Measurements from ENCODE around the gene KYAT1. TPM values are rescaled to one million over a fixed set of nuclear protein-coding genes. Genes with fewer than 3 reads are reported as not detected.

Gene KYAT1
- total RNA-seq, 1 donor from 2014 or later, result 19.5 TPM

DNA sequence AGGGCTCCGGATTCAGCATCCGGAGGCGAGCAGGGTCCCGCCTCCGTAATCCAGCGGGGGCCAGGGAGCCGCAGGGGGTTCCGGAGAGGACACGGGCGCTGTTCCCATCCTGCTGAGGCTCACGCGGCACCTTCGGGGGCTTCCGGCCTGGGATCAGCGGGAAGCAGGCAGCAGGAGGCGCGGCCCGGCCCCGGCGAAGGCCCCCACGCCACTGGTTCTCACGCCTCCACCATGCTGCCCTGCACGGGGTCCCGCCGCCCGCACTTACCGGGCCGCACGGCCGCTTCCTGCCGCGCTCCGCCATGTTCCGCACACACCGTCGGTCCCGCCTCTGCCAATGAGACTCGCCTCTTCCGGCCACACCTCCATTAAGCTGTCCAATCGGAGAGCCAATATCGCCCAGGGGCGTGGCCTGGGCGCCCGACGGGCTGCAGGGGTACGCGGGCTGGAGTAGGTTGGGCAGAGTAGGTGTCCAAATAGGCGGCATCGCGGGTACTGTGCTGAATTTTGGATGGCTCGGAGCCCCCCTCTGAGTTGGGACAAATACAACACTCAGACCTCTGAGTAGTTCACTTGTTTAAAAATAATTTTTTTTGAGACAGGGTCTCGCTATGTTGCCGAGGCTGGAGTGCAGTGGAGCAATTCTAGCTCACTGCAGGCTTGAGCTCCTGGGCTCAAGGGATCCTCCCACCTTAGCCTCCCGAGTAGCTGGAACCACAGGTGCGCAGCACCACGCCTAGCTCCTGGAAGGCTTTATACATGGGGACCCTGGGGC, 52.1 kb downstream of the KYAT1 start, which contains the start of gene SPOUT1:
TSS of gene SPOUT1 (minus strand) at position 318 of the 775 bp plus-strand sequence. CDS start at position 304, 14 bp downstream.
- no peaks in the 10 kb centered on the region for H3K36me3 Mint-ChIP-seq (ENCODE audit: unreplicated experiment)
- DNase-seq, result peak; percentile 93
- no peak within 1 kb of the TSS for H3K27ac Mint-ChIP-seq (ENCODE audit: unreplicated experiment)
- no peak for TF ChIP-seq CTCF (IDR thresholded peaks at IDR 0.05; ENCODE audit: partially characterized antibody, unreplicated experiment)
- H3K27me3 Mint-ChIP-seq (ENCODE audit: unreplicated experiment), result peaks cover 2% of the 10 kb centered on the region
- H3K4me1 Mint-ChIP-seq (ENCODE audit: low read depth, unreplicated experiment), result peaks cover 6% of the 10 kb centered on the region
- H3K4me3 Mint-ChIP-seq (ENCODE audit: unreplicated experiment), result peak within 1 kb of the TSS; percentile 92
- H3K9me3 Mint-ChIP-seq (ENCODE audit: unreplicated experiment), result peaks cover 7% of the 10 kb centered on the region

GRCh38 chr9:128828719-128829452, 52.9 kb downstream of the KYAT1 start:
- peaks cover 2% of the 10 kb centered on the region for H3K27me3 Mint-ChIP-seq (ENCODE audit: unreplicated experiment)
- H3K36me3 Mint-ChIP-seq (ENCODE audit: unreplicated experiment), result no peaks in the 10 kb centered on the region

GRCh38 chr9:128828267-128828666, 53.5 kb downstream of the KYAT1 start:
- TF ChIP-seq CTCF (IDR thresholded peaks at IDR 0.05; ENCODE audit: partially characterized antibody, unreplicated experiment), result no peak
- no peak for DNase-seq
- H3K4me3 Mint-ChIP-seq (ENCODE audit: unreplicated experiment), result peak overlapping the region; percentile 92
- H3K4me1 Mint-ChIP-seq (ENCODE audit: low read depth, unreplicated experiment), result peaks cover 6% of the 10 kb centered on the region
- H3K36me3 Mint-ChIP-seq (ENCODE audit: unreplicated experiment), result no peaks in the 10 kb centered on the region
- H3K27ac Mint-ChIP-seq (ENCODE audit: unreplicated experiment), result no peak overlapping the region
- H3K9me3 Mint-ChIP-seq (ENCODE audit: unreplicated experiment), result peaks cover 4% of the 10 kb centered on the region
- peaks cover 2% of the 10 kb centered on the region for H3K27me3 Mint-ChIP-seq (ENCODE audit: unreplicated experiment)

More at GRCh38 chr9:128828719-128829452, 52.9 kb downstream of the KYAT1 start:
- peaks cover 6% of the 10 kb centered on the region for H3K4me1 Mint-ChIP-seq (ENCODE audit: low read depth, unreplicated experiment)
- H3K27ac Mint-ChIP-seq (ENCODE audit: unreplicated experiment), result no peak overlapping the region
- no peak for DNase-seq
- H3K4me3 Mint-ChIP-seq (ENCODE audit: unreplicated experiment), result peak overlapping the region; percentile 92
- TF ChIP-seq CTCF (IDR thresholded peaks at IDR 0.05; ENCODE audit: partially characterized antibody, unreplicated experiment), result no peak
- peaks cover 4% of the 10 kb centered on the region for H3K9me3 Mint-ChIP-seq (ENCODE audit: unreplicated experiment)

- no peak overlapping the region for H3K27ac Mint-ChIP-seq (ENCODE audit: unreplicated experiment)
- H3K4me1 Mint-ChIP-seq (ENCODE audit: low read depth, unreplicated experiment), result peaks cover 6% of the 10 kb centered on the region
- no peak overlapping the region for H3K4me3 Mint-ChIP-seq (ENCODE audit: unreplicated experiment)
- H3K27me3 Mint-ChIP-seq (ENCODE audit: unreplicated experiment), result peaks cover 2% of the 10 kb centered on the region
- no peak for DNase-seq
- peaks cover 6% of the 10 kb centered on the region for H3K9me3 Mint-ChIP-seq (ENCODE audit: unreplicated experiment)
- peak; percentile 12 for TF ChIP-seq CTCF (IDR thresholded peaks at IDR 0.05; ENCODE audit: partially characterized antibody, unreplicated experiment)
- H3K36me3 Mint-ChIP-seq (ENCODE audit: unreplicated experiment), result no peaks in the 10 kb centered on the region
Measured at GRCh38 chr9:128825923-128826700, 55.6 kb downstream of the KYAT1 start.

Data from glutamatergic neuron (in vitro differentiated cells).